Stimulated activated CD4-positive, alpha-beta T cell treated with anti-CD3 and anti-CD28 coated beads, TNF-alpha, amount 100 ng/mL, for 48 hours (primary cell): ENCODE measurements around the gene GABBR2.

ENCODE experiments used
- DNase-seq, 3 donors: peaks; one replicate each; pipeline ENCODE4 v3.0.0-alpha.2; 2020; ENCODE audit warnings: low read depth in 3 of 3

The GABBR2 gene

GRCh38 chr9:98442114-98442513 is 266.6 kb downstream of the GABBR2 start:
- DNase-seq: no peak

- DNase-seq: no peak
These were observed 270.1 kb downstream of the GABBR2 start for GRCh38 chr9:98438666-98439065.

GRCh38 chr9:98437458-98438034 is 271.2 kb downstream of the GABBR2 start:
- no peak for DNase-seq

- no peak for DNase-seq
These were observed 275.8 kb downstream of the GABBR2 start for GRCh38 chr9:98432960-98433359.

- no peak for DNase-seq
These were observed 276.6 kb downstream of the GABBR2 start for GRCh38 chr9:98432134-98432533.

GRCh38 chr9:98430535-98431292 is 278.0 kb downstream of the GABBR2 start:
- no peak for DNase-seq

- DNase-seq: no peak
These were observed 279.1 kb downstream of the GABBR2 start for GRCh38 chr9:98429613-98430012.

GRCh38 chr9:98428454-98428853 is 280.3 kb downstream of the GABBR2 start:
- no peak for DNase-seq

- no peak for DNase-seq
These were observed 281.2 kb downstream of the GABBR2 start for GRCh38 chr9:98427491-98427890.

- DNase-seq: no peak
These were observed 283.7 kb downstream of the GABBR2 start for GRCh38 chr9:98425079-98425478.

GRCh38 chr9:98419260-98419603 is 289.5 kb downstream of the GABBR2 start:
- DNase-seq: no peak

GRCh38 chr9:98418578-98419259 is 290.0 kb downstream of the GABBR2 start:
- DNase-seq: no peak

GRCh38 chr9:98416294-98417248 is 292.2 kb downstream of the GABBR2 start:
- DNase-seq: no peak

- DNase-seq: no peak
These were observed 293.0 kb downstream of the GABBR2 start for GRCh38 chr9:98415782-98416181.

GRCh38 chr9:98413084-98413483 is 295.7 kb downstream of the GABBR2 start:
- DNase-seq: no peak

- DNase-seq: no peak
These were observed 296.5 kb downstream of the GABBR2 start for GRCh38 chr9:98412101-98412842.

GRCh38 chr9:98410185-98410697 is 298.5 kb downstream of the GABBR2 start:
- DNase-seq: no peak

GRCh38 chr9:98409719-98410118 is 299.0 kb downstream of the GABBR2 start:
- no peak for DNase-seq

GRCh38 chr9:98406469-98406868 is 302.3 kb downstream of the GABBR2 start:
- DNase-seq: no peak

- DNase-seq: no peak
These were observed 304.5 kb downstream of the GABBR2 start for GRCh38 chr9:98404237-98404636.

GRCh38 chr9:98403715-98404114 is 305.0 kb downstream of the GABBR2 start:
- DNase-seq: no peak
